HG03469 (cell line): ENCODE measurements around the gene MAPT.
"Not testable (repeated sequence)": the region's sequence is repeated elsewhere in the genome, so short reads cannot be mapped to it uniquely, and the experiment has no call there.

ENCODE experiments used
- ATAC-seq: cut with Tn5 transposase; IDR thresholded peaks from one replicate; pipeline ENCODE4 v1.9.1; 2021; ENCODE audit warnings: mild to moderate bottlenecking, moderate library complexity, moderate number of reproducible peaks; ENCODE audit not compliant: unreplicated experiment

The MAPT gene

GRCh38 chr17:46002311-46002972 is 108.1 kb downstream of the MAPT start:
- ATAC-seq = no peak

GRCh38 chr17:46002973-46003316 is 108.6 kb downstream of the MAPT start:
- ATAC-seq = no peak

GRCh38 chr17:46003907-46004748 is 109.8 kb downstream of the MAPT start:
- no peak for ATAC-seq

GRCh38 chr17:46006082-46006481 is 111.7 kb downstream of the MAPT start:
- ATAC-seq = not testable (repeated sequence)

GRCh38 chr17:46007461-46007965 is 113.2 kb downstream of the MAPT start:
- no peak for ATAC-seq

GRCh38 chr17:46008591-46008990 is 114.2 kb downstream of the MAPT start:
- ATAC-seq = no peak

GRCh38 chr17:46009681-46010596 is 115.6 kb downstream of the MAPT start:
- no peak for ATAC-seq

- no peak for ATAC-seq
These were observed 116.3 kb downstream of the MAPT start for GRCh38 chr17:46010597-46011186.

- no peak for ATAC-seq
These were observed 117.6 kb downstream of the MAPT start for GRCh38 chr17:46011711-46012505.

GRCh38 chr17:46012506-46013079 is 118.2 kb downstream of the MAPT start:
- no peak for ATAC-seq

GRCh38 chr17:46013127-46013501 is 118.8 kb downstream of the MAPT start:
- ATAC-seq = no peak

GRCh38 chr17:46013502-46014165 is 119.3 kb downstream of the MAPT start:
- ATAC-seq = no peak

- not testable (repeated sequence) for ATAC-seq
These were observed 125.1 kb downstream of the MAPT start for GRCh38 chr17:46019408-46019925.

GRCh38 chr17:46020023-46020761 is 125.8 kb downstream of the MAPT start:
- no peak for ATAC-seq

- ATAC-seq = no peak
These were observed 126.6 kb downstream of the MAPT start for GRCh38 chr17:46020998-46021397.

GRCh38 chr17:46023366-46023765 is 129.0 kb downstream of the MAPT start:
- ATAC-seq = not testable (repeated sequence)

GRCh38 chr17:46023783-46024388 is 129.5 kb downstream of the MAPT start:
- ATAC-seq = no peak

- ATAC-seq = no peak
These were observed 130.2 kb downstream of the MAPT start for GRCh38 chr17:46024590-46024989.
